ENCODE results near the gene TCP11. TPM values are rescaled to one million over a fixed set of nuclear protein-coding genes. Genes with fewer than 3 reads are reported as not detected.
A peak's percentile ranks its signal among the peaks of the same experiment; 100 is the strongest.

TCP11 gene
- total and polyA plus RNA-seq, 2 of the 13 experiments (the other 11 are each of a cell fraction or from before 2014, with no cell fraction given) = 0.04 TPM; not detected in 1

- no peak for TF ChIP-seq KIAA2018 (CRISPR knock-in tag; IDR thresholded peaks at IDR 0.05; ENCODE audit: borderline replicate concordance)
- no peak for TF ChIP-seq FIP1L1 (IDR thresholded peaks at IDR 0.05; ENCODE audit: borderline replicate concordance, insufficient read depth, low read depth, low read length)
- TF ChIP-seq ZNF430 (CRISPR knock-in tag; IDR thresholded peaks at IDR 0.05) = 0 out of 2 replicates have a peak, but pooled peaks have one; percentile 38
- no peak for TF ChIP-seq HMGXB3 (CRISPR knock-in tag; IDR thresholded peaks at IDR 0.05; ENCODE audit: borderline replicate concordance)
- TF ChIP-seq MLXIP (CRISPR knock-in tag; IDR thresholded peaks at IDR 0.05; ENCODE audit: borderline replicate concordance) = no peak
- no peak for TF ChIP-seq HBP1 (CRISPR knock-in tag; IDR thresholded peaks at IDR 0.05; ENCODE audit: low read depth)
- TF ChIP-seq ZNF605 (CRISPR knock-in tag; IDR thresholded peaks at IDR 0.05) = 0 out of 2 replicates have a peak, but pooled peaks have one; percentile 22
Observed at GRCh38 chr6:35161776-35162607, 20.9 kb upstream of the TCP11 start (continued).

Data from HepG2 (cell line).